ENCODE measurements around the gene COTL1.

COTL1 gene

DNA sequence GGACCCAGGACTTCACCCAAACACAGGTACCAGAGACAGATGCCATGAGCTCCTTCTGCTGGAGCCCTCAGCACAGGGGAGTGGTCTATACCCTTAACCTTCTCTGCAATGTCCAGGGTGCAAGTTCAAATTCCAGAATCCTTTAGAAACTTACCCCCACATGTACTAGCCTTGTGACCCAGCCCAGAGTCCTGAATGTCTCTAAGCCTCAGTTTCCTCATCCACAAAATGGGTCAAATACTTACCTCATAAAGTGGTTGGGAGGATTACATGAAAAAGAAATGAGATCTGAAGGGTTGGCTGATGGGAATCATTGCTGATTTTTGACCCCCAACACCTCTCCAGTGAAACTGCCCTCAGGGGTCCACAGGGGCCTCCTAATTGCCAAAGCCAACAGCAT is 21.7 kb downstream of the COTL1 start:
- no peak overlapping the region for H3K4me3 ChIP-seq (ENCODE audit: low read length)
- no peak for DNase-seq (ENCODE audit: low read depth)
- TF ChIP-seq, protein P1, sequence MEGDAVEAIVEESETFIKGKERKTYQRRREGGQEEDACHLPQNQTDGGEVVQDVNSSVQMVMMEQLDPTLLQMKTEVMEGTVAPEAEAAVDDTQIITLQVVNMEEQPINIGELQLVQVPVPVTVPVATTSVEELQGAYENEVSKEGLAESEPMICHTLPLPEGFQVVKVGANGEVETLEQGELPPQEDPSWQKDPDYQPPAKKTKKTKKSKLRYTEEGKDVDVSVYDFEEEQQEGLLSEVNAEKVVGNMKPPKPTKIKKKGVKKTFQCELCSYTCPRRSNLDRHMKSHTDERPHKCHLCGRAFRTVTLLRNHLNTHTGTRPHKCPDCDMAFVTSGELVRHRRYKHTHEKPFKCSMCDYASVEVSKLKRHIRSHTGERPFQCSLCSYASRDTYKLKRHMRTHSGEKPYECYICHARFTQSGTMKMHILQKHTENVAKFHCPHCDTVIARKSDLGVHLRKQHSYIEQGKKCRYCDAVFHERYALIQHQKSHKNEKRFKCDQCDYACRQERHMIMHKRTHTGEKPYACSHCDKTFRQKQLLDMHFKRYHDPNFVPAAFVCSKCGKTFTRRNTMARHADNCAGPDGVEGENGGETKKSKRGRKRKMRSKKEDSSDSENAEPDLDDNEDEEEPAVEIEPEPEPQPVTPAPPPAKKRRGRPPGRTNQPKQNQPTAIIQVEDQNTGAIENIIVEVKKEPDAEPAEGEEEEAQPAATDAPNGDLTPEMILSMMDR (conservative IDR thresholded peaks at IDR 0.05; ENCODE audit: low read length), result no peak

DNA sequence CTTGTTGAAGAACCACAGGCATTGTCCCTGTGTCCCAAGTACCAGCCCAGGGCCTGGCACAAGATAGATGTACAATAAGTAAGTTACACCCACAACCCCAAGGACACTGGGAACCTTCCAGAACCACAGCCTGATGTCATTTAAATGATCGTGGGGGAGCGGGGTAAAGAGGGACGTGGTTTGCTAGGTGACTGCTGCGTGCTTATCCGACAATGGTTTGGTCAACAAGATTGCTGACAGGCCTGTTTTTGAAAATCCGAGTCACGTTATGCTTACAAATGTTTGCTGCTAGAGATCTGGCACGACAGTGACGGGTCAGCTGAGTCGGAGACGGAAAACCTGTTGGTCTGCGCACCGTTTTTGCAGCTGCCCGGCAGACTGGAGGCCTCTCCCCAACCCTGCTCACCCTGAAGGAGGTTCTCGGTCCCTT is 22.8 kb downstream of the COTL1 start:
- TF ChIP-seq, protein P1 (conservative IDR thresholded peaks at IDR 0.05; ENCODE audit: low read length), result no peak
- no peak for DNase-seq (ENCODE audit: low read depth)
- H3K4me3 ChIP-seq (ENCODE audit: low read length), result no peak overlapping the region

DNA sequence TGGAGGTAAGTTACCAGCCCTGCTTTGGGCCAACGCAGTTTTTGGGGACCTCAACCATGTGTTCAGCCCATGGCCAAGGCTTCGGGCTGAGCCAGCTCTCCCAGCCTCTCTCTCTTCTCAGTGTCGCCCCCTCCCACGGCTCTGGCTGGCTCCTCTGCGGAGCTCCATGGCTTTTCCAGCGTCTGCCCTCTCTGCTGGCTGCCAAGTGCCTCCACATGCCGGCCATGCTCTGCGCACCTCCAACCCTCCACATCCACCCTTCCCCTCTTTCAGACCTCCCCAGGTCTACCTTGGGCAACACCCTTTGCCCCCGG is 23.2 kb downstream of the COTL1 start:
- DNase-seq (ENCODE audit: low read depth), result no peak
- no peak overlapping the region for H3K4me3 ChIP-seq (ENCODE audit: low read length)
- TF ChIP-seq, protein P1 (conservative IDR thresholded peaks at IDR 0.05; ENCODE audit: low read length), result no peak

DNA sequence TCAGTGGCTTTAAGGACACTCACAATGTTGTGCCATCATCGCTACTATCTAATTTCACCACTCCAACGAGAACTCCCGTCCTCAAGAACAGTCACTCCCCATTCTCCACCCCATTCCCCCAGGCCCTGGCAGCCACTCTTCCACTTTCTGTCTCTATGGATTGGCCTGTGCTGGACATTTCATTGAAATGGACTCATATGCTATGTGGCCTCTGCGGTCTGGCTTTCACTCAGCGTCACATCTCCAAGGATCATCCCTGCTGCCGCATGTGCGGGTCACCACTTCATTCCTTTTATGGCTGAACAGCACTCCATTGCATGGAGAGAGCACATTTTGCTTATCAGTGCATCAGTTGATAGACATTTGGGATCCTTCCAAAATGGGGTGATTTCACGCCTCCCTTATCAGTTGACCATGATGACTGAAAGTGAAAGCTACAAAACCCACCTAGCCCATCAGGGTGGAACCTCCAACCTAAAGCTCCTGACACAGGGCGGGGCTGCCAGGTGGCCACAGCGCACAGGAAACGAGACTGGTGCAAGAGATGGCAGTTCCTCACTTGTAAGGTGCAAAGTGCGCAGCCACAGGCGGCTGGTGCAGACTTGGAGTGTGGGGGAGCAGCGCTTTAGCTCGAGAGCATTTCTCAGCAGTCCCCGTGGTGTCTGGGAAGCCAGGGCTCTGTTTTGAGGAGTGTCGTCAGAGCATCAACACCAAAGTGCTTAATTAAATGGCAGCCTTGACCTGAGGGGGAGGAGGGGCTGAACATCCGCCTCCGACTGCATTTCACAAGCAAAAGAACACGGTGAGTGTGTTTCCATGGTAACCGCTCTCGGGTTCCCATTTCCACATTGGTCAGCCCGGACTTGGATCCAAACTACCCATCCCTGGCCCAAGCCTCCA is 23.8 kb downstream of the COTL1 start:
- TF ChIP-seq, protein P1 (conservative IDR thresholded peaks at IDR 0.05; ENCODE audit: low read length), result no peak
- no peak overlapping the region for H3K4me3 ChIP-seq (ENCODE audit: low read length)
- no peak for DNase-seq (ENCODE audit: low read depth)

DNA sequence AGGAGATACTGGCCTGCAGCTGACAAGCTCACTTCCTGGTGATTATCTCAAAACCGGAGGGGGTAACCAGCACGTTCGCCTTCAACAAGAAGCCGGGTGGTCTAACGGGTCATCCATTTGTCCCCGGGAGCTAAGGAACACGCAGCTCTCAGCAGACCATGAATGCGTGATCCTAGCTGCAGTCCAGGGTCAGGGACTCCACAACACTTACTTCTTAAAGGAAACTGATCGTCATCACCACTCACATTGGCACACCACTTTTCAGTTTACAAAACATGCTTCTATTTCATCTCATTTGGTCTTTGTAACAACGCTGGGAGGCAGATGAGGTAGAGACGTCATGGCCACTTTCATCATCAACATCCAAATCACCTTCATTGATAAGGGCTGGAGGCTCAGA is 25.2 kb downstream of the COTL1 start:
- TF ChIP-seq, protein P1 (conservative IDR thresholded peaks at IDR 0.05; ENCODE audit: low read length), result no peak
- no peak for DNase-seq (ENCODE audit: low read depth)
- H3K4me3 ChIP-seq (ENCODE audit: low read length), result no peak overlapping the region

DNA sequence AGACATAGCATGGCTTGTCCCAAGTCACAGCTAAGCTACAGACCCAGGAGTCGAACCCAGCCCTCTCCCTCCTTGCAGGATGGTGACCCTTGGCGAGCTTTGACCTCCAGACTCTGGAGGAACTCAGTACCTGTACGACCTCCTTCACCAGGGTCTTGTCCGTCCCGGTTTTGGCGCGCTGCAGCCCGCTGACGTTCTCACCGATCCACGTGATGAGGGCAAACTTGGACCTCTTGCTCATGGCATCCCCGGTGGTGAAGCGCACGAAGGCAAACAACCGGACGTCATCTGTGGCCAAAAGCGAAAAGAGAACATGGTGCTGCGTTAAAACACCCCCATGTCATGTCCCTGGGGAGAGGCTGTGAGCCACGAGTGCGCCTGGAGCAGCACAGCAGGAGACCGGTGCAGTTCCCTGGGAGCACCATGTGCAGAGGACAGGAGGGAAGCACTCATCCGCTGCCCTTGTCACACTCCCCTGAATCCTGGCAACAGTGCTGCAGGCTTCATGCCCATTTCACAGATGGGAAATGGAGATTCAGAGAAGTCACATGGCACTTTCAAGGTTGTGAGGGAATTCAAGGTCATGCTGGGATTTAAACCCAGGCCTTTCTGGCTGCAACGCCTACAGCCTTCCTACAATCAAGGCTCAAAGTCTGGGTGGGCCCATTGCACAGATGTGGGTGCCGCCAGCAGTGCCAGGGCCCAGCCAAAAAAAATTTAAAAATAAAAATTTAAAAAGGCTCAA is 27.7 kb downstream of the COTL1 start:
- TF ChIP-seq, protein P1 (conservative IDR thresholded peaks at IDR 0.05; ENCODE audit: low read length), result no peak
- no peak overlapping the region for H3K4me3 ChIP-seq (ENCODE audit: low read length)
- no peak for DNase-seq (ENCODE audit: low read depth)

DNA sequence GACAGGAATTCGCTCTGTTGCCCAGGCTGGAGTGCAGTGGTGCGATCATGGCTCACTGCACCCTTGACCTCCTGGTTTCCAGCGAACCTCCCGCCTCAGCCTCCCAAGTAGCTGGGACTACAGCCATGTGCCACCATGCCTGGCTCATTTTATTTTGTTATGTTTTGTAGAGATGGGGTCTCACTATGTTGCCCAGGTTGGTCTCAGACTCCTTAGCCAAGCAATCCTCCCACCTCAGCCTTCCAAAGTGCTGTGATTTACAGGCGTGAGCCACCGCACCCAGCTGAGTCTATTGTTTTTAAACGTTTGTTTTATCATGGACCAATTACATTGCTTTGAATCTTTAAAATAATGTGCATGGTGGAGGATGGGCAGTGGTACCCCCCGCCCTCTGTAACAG is 28.9 kb downstream of the COTL1 start:
- DNase-seq (ENCODE audit: low read depth), result no peak
- no peak overlapping the region for H3K4me3 ChIP-seq (ENCODE audit: low read length)
- TF ChIP-seq, protein P1 (conservative IDR thresholded peaks at IDR 0.05; ENCODE audit: low read length), result no peak

Data from AG10803 (cell line).